HepG2 (cell line): Measurements from ENCODE around the gene PRAC1. TPM values are rescaled to one million over a fixed set of nuclear protein-coding genes. Genes with fewer than 3 reads are reported as not detected.

ENCODE experiments used
- ATAC-seq: fragments of 200-7000 bp; cut with Tn5 transposase; 3 replicates; pipeline ENCODE4 v1.9.1; 2020; ENCODE audit warnings: mild to moderate bottlenecking, moderate library complexity
- Bru-seq: library from RNA; stranded (reverse); fragments of 400-500 nt; gene quantifications from one replicate; lab custom pipeline; 2021; lab: Mats Ljungman, UMichigan
- BruChase-seq, 2 experiments: library from RNA; stranded (reverse); fragments of 400-500 nt; gene quantifications; one replicate each; lab custom pipeline; 2021; lab: Mats Ljungman, UMichigan
- BruUV-seq: library from RNA; stranded (reverse); fragments of 400-500 nt; replicated peaks from 2 replicates; lab custom pipeline; 2021; lab: Mats Ljungman, UMichigan
- CTCF ChIA-PET: fragments of 300-600 bp; formaldehyde crosslinking; extraction: SDS; loops from one replicate; lab custom pipeline; 2021; ENCODE audit warnings: low total read pairs, inconsistent platforms, low intra/inter-chr PET ratio; lab: Yijun Ruan, JAX
- POLR2A ChIA-PET: fragments of 350-600 bp; sonication (Branson Sonifier 250); formaldehyde crosslinking; loops from one replicate; lab custom pipeline; 2020; ENCODE audit warnings: antibody characterized with exemption, inconsistent platforms; lab: Yijun Ruan, JAX
- DNase-seq: peaks from one replicate; pipeline ENCODE4 v3.0.0-alpha.2; 2015; ENCODE audit warnings: low spot score
- FAIRE-seq: peaks from 3 replicates; lab custom pipeline; 2011; peaks lifted over from hg19 to GRCh38; lab: Jason Lieb, UNC
- H2AFZ ChIP-seq: one replicate; pipeline ENCODE4 v1.6.1; 2011; ENCODE audit warnings: low read length, inconsistent platforms
- H3K27ac ChIP-seq: fragments of 300-600 bp; 3 replicates; pipeline ENCODE4 v1.8.0; 2011; ENCODE audit warnings: mixed run types, mild to moderate bottlenecking, mixed read lengths, low read length, inconsistent platforms; ENCODE audit not compliant: insufficient read depth; ENCODE audit errors: extremely low read length
- H3K27me3 ChIP-seq, 2 experiments: fragments of 200-600 bp in 1 of 2; 2 replicates in 1 of 2; 3 replicates in 1 of 2; pipeline versions ENCODE4 v1.6.0 to v1.8.0; 2011; ENCODE audit warnings: low read length in 2 of 2, mild to moderate bottlenecking in 2 of 2, moderate library complexity in 2 of 2, inconsistent platforms in 1 of 2; ENCODE audit not compliant: insufficient read depth in 2 of 2, control insufficient read depth in 1 of 2
- H3K36me3 ChIP-seq, 2 experiments: fragments of 200-600 bp in 1 of 2; replicated peaks in 1 of 2; 2 replicates in 1 of 2; 3 replicates in 1 of 2; pipeline versions ENCODE4 v1.5.1 to v1.8.0; 2011; ENCODE audit warnings: low read length in 2 of 2, inconsistent platforms in 1 of 2; ENCODE audit not compliant: insufficient read depth in 2 of 2, control insufficient read depth in 1 of 2
- H3K4me1 ChIP-seq: 2 replicates; pipeline ENCODE4 v1.5.1; 2012; ENCODE audit warnings: low read length, inconsistent platforms; ENCODE audit not compliant: insufficient read depth
- H3K4me2 ChIP-seq: 2 replicates; pipeline ENCODE4 v1.6.0; 2011; ENCODE audit warnings: low read depth, low read length, inconsistent platforms
- H3K4me3 ChIP-seq, 3 experiments: fragments of 200-600 bp in 1 of 3; sonication (generic), shearing (Covaris generic) in 1 of 3; replicated peaks in 1 of 3; 2 replicates each; pipeline ENCODE4 v1.5.1; 2011 to 2016; ENCODE audit warnings: low read length in 3 of 3, inconsistent platforms in 2 of 3, low read depth in 2 of 3, mild to moderate bottlenecking in 2 of 3, control low read depth in 1 of 3, mixed read lengths in 1 of 3; ENCODE audit not compliant: insufficient read depth in 1 of 3
- H3K79me2 ChIP-seq: one replicate; pipeline ENCODE4 v1.6.1; 2011; ENCODE audit warnings: low read length, inconsistent platforms; ENCODE audit not compliant: insufficient read depth
- H3K9ac ChIP-seq: 2 replicates; pipeline ENCODE4 v1.6.0; 2011; ENCODE audit warnings: mild to moderate bottlenecking, low read depth, low read length, inconsistent platforms; ENCODE audit not compliant: insufficient read depth
- H3K9me3 ChIP-seq: 2 replicates; pipeline ENCODE4 v1.5.1; 2012; ENCODE audit warnings: mild to moderate bottlenecking, low read length
- H4K20me1 ChIP-seq: 2 replicates; pipeline ENCODE4 v1.6.0; 2011; ENCODE audit warnings: inconsistent platforms, mild to moderate bottlenecking, low read length, moderate library complexity; ENCODE audit not compliant: insufficient read depth
- SP2 ChIP-seq: sonication (generic); formaldehyde crosslinking; IDR thresholded peaks from 2 replicates; pipeline ENCODE4 v1.5.1; 2020; ENCODE audit warnings: mild to moderate bottlenecking, missing genetic modification reagents
- TFDP2 ChIP-seq: sonication (generic); formaldehyde crosslinking; IDR thresholded peaks from 2 replicates; pipeline ENCODE4 v1.4.0; 2020; ENCODE audit warnings: missing genetic modification reagents
- YEATS2 ChIP-seq: sonication (generic); formaldehyde crosslinking; IDR thresholded peaks from 2 replicates; pipeline ENCODE4 v1.4.0; 2020; ENCODE audit warnings: missing genetic modification reagents, borderline replicate concordance
- ZBTB7B ChIP-seq: sonication (generic); formaldehyde crosslinking; IDR thresholded peaks from 2 replicates; pipeline ENCODE4 v1.4.0; 2020; ENCODE audit warnings: missing genetic modification reagents
- ZNF263 ChIP-seq: sonication (generic); formaldehyde crosslinking; IDR thresholded peaks from 2 replicates; pipeline ENCODE4 v1.4.0; 2020; ENCODE audit warnings: missing genetic modification reagents
- ZNF580 ChIP-seq: IDR thresholded peaks from 2 replicates; pipeline ENCODE4 v1.6.1; 2016; ENCODE audit warnings: low read depth, borderline replicate concordance
- WGBS: methylation state at CpG from one replicate; pipeline ENCODE4 v1.1.6; 2017; ENCODE audit warnings: low lambda C conversion rate; 5-methylcytosine and 5-hydroxymethylcytosine counted together
- in situ Hi-C: cut with HindIII; loops from 2 replicates; pipeline ENCODE4 v1.10.0; 2017; ENCODE audit warnings: low pct_unique_long_range_greater_than_20kb; ENCODE audit not compliant: extremely low pct_ligation_motif_present
- intact Hi-C: fragments of 100-400 bp; cut with micrococcal nuclease; formaldehyde crosslinking; loops from one replicate; pipeline ENCODE4 v1.10.0; 2022; ENCODE audit not compliant: unreplicated experiment
- long read RNA-seq, 2 experiments: library from RNA in 1 of 2; library from polyadenylated mRNA in 1 of 2; stranded (forward) in 1 of 2; unstranded in 1 of 2; transcript quantifications; one replicate each; pipeline ENCODE4 v2.0.0, GENCODE V29; 2019 to 2022
- polyA minus RNA-seq, 3 experiments: library from RNA; depleted of rRNA, polyadenylated mRNA; stranded (reverse); fragments of >200 nt; gene quantifications; 2 replicates each; pipeline ENCODE4 v1.2.3, GENCODE V29; 2011; ENCODE audit warnings: low replicate concordance in 1 of 3
- polyA plus RNA-seq, 8 experiments: library from polyadenylated mRNA; depleted of rRNA in 3 of 8; stranded (reverse) in 7 of 8; unstranded in 1 of 8; fragments of >200 nt; fragmentation: Illumina TruSeq in 4 of 8; extraction: Trizol in 4 of 8; gene quantifications; 2 replicates each; pipeline versions ENCODE4 v1.2.1 to v1.2.3, GENCODE V29; 2011 to 2016; ENCODE audit warnings: low read depth in 4 of 8, missing spikeins in 1 of 8, mixed read lengths in 1 of 8; ENCODE audit not compliant: insufficient read depth in 1 of 8
- total RNA-seq, 5 experiments: library from RNA; depleted of rRNA; stranded (reverse); fragments of >200 nt; fragmentation: Illumina TruSeq; extraction: Trizol; gene quantifications; 2 replicates each; pipeline ENCODE4 v1.2.3, GENCODE V29; 2016; ENCODE audit warnings: low read depth in 1 of 5
- TF ChIP-seq, protein P1 (sequence below): sonication (generic); formaldehyde crosslinking; conservative IDR thresholded peaks from 2 replicates; pipeline ENCODE4 v1.8.0; 2022; ENCODE audit warnings: mild to moderate bottlenecking, moderate library complexity, missing genetic modification reagents

The PRAC1 gene
- total RNA-seq (2016; rRNA removed; fragmentation: Illumina TruSeq; extraction: Trizol) (not detected in 2 replicates), polyA plus RNA-seq (2011; rRNA removed) (not detected in 2 replicates), polyA minus RNA-seq (2011; rRNA and poly(A)+ RNA removed; ENCODE audit: low replicate concordance) (not detected in 2 replicates), Bru-seq, nascent RNA (not detected), BruChase-seq, experiment 1, labeled RNA remaining after a 6-hour chase (not detected), BruChase-seq, experiment 2, labeled RNA remaining after a 2-hour chase (not detected)
- not detected in 2 replicates for total RNA-seq (2016; cell fraction: cytosol; rRNA removed; fragmentation: Illumina TruSeq; extraction: Trizol; ENCODE audit: low read depth)
- total RNA-seq (2016; cell fraction: insoluble cytoplasmic fraction; rRNA removed; fragmentation: Illumina TruSeq; extraction: Trizol), result not detected in 2 replicates
- total RNA-seq (2016; cell fraction: membrane; rRNA removed; fragmentation: Illumina TruSeq; extraction: Trizol), result not detected in 2 replicates
- not detected in 2 replicates for total RNA-seq (2016; cell fraction: nucleus; rRNA removed; fragmentation: Illumina TruSeq; extraction: Trizol)
- polyA plus RNA-seq (2011; cell fraction: cytosol; rRNA removed), result not detected in 2 replicates
- not detected in 2 replicates for polyA plus RNA-seq (2011; cell fraction: nucleus; rRNA removed)
- polyA plus RNA-seq (2012), result not detected in 2 replicates
- polyA plus RNA-seq (2016; cell fraction: cytosol; fragmentation: Illumina TruSeq; extraction: Trizol; ENCODE audit: low read depth), result not detected in 2 replicates
- polyA plus RNA-seq (2016; cell fraction: insoluble cytoplasmic fraction; fragmentation: Illumina TruSeq; extraction: Trizol; ENCODE audit: low read depth), result not detected in 2 replicates
- not detected in 2 replicates for polyA plus RNA-seq (2016; cell fraction: membrane; fragmentation: Illumina TruSeq; extraction: Trizol; ENCODE audit: low read depth)
- polyA plus RNA-seq (2016; cell fraction: nucleus; fragmentation: Illumina TruSeq; extraction: Trizol; ENCODE audit: insufficient read depth, low read depth), result not detected in 2 replicates
- not detected in 2 replicates for polyA minus RNA-seq (2011; cell fraction: cytosol; rRNA and poly(A)+ RNA removed)
- not detected in 2 replicates for polyA minus RNA-seq (2011; cell fraction: nucleus; rRNA and poly(A)+ RNA removed)
- long read RNA-seq, experiment 1, result 0 reads
- long read RNA-seq, experiment 2, result 0 reads

DNA sequence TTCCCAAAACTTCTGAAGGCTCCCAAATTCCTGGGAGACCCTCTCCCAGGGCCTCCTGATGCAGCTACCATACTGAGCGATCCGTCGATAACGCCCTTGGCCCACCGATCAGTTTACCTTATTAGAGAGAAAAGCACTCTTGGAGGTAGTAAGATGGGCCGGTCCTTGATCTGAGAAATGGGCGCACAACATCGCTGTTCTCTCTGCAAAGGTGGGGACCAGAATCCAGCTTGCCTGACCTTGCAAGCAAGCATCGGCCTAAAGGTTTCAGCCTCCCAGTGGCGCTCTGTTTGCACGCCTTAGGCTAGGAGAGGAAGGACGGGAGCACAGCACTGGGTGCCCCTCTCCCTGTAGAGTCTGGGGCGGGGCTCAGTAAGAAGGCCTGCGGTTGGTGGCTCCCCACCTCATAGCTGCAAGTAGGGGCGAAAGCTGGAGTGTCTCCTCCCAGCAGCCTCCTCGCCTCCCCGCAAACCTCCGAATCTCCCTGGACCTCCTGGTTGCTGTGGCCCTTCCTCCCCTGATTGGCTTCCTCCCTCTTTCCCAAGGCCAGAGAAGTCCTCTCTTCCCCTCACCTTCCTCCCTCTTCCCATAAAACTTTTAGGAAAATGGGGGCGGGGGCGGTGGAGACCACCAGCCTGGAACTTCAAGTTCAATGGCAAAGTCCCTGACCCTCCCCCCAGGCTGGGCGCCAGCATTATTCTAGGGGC is at the start of gene PRAC1:
TSS of gene PRAC1 (minus strand) at position 318 of the 707 bp plus-strand sequence. CDS start at position 192, 126 bp downstream.
- POLR2A ChIA-PET, result no interaction called here
- no peaks in the 10 kb centered on the region for H3K4me1 ChIP-seq
- no peaks in the 10 kb centered on the region for H3K36me3 ChIP-seq
- DNase-seq (no peak), ATAC-seq (no peak), FAIRE-seq (no peak)
- peaks cover 19 to 73% of the 10 kb centered on the region in 2 experiments for H3K27me3 ChIP-seq
- H3K27ac ChIP-seq, result no peak within 1 kb of the TSS
- TF ChIP-seq SP2 (CRISPR knock-in tag) (no peak), ZBTB7B (CRISPR knock-in tag) (no peak), ZNF580 (CRISPR knock-in tag) (no peak), ZNF263 (CRISPR knock-in tag) (peak; percentile 64; the same call in 1 of the 2 replicates), YEATS2 (CRISPR knock-in tag) (no peak), TFDP2 (CRISPR knock-in tag) (no peak)
- TF ChIP-seq, protein P1, sequence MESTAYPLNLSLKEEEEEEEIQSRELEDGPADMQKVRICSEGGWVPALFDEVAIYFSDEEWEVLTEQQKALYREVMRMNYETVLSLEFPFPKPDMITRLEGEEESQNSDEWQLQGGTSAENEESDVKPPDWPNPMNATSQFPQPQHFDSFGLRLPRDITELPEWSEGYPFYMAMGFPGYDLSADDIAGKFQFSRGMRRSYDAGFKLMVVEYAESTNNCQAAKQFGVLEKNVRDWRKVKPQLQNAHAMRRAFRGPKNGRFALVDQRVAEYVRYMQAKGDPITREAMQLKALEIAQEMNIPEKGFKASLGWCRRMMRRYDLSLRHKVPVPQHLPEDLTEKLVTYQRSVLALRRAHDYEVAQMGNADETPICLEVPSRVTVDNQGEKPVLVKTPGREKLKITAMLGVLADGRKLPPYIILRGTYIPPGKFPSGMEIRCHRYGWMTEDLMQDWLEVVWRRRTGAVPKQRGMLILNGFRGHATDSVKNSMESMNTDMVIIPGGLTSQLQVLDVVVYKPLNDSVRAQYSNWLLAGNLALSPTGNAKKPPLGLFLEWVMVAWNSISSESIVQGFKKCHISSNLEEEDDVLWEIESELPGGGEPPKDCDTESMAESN (CRISPR knock-in tag), result no peak
- no peaks in the 10 kb centered on the region for H3K79me2 ChIP-seq
- no peak within 1 kb of the TSS for H2AFZ ChIP-seq
- no peak within 1 kb of the TSS for H3K4me2 ChIP-seq
- CTCF ChIA-PET, result interaction anchor here (1.4 to 3.8 kb wide), 2 partner anchors 68 to 157 kb away, joined by 4 to 37 read pairs; no protein-coding TSS in a partner anchor
- no peaks in the 10 kb centered on the region for H4K20me1 ChIP-seq
- intact Hi-C loops (no loop called here), in situ Hi-C loops (no loop called here)
- no peak within 1 kb of the TSS for H3K4me3 ChIP-seq
- WGBS, result 55% methylated on average over 18 of the region's 21 CpGs
- BruUV-seq, result no TSS peak
- no peaks in the 10 kb centered on the region for H3K9me3 ChIP-seq
- H3K9ac ChIP-seq, result no peak within 1 kb of the TSS
